Neural cell (in vitro differentiated cells): ENCODE results near the gene UBE2I. TPM values are rescaled to one million over a fixed set of nuclear protein-coding genes. Genes with fewer than 3 reads are reported as not detected.

Source experiments
- H2AFZ ChIP-seq: fragments of 200-600, 300-800 bp; sonication (generic), shearing (Covaris generic); 2 replicates; pipeline ENCODE4 v1.6.0; 2014; ENCODE audit warnings: low read depth, mild to moderate bottlenecking, antibody characterized with exemption, low read length, moderate library complexity
- H3F3A ChIP-seq: fragments of 200-600 bp; shearing (Covaris generic); 2 replicates; pipeline ENCODE4 v1.6.1; 2016; ENCODE audit warnings: mild to moderate bottlenecking, moderate library complexity, mixed read lengths, antibody characterized with exemption, low read length; ENCODE audit not compliant: insufficient read depth, poor library complexity, severe bottlenecking
- H3K27ac ChIP-seq: fragments of 200-600, 300-800 bp; sonication (generic), shearing (Covaris generic); 2 replicates; pipeline ENCODE4 v1.5.1; 2014; ENCODE audit warnings: mild to moderate bottlenecking, low read length, moderate library complexity
- H3K27me3 ChIP-seq: fragments of 300-800, 200-600 bp; sonication (generic), shearing (Covaris generic); 2 replicates; pipeline ENCODE4 v1.6.0; 2014; ENCODE audit warnings: mild to moderate bottlenecking, low read depth, low read length, moderate library complexity; ENCODE audit not compliant: insufficient read depth
- H3K36me3 ChIP-seq: fragments of 300-800, 200-600 bp; sonication (generic), shearing (Covaris generic); 2 replicates; pipeline ENCODE4 v1.5.1; 2014; ENCODE audit warnings: mild to moderate bottlenecking, antibody characterized with exemption, low read length, moderate library complexity; ENCODE audit not compliant: insufficient read depth
- H3K4me2 ChIP-seq: fragments of 300-800, 200-600 bp; sonication (generic), shearing (Covaris generic); 2 replicates; pipeline ENCODE4 v1.6.0; 2014; ENCODE audit warnings: mild to moderate bottlenecking, low read length
- H3K4me3 ChIP-seq: fragments of 300-800, 200-600 bp; sonication (generic), shearing (Covaris generic); 2 replicates; pipeline ENCODE4 v1.5.1; 2014; ENCODE audit warnings: mild to moderate bottlenecking, low read length, moderate library complexity
- H3K79me2 ChIP-seq: fragments of 200-600 bp; shearing (Covaris generic); replicated peaks from 2 replicates; pipeline ENCODE4 v1.6.0; 2014; ENCODE audit warnings: mild to moderate bottlenecking, low read length, moderate library complexity; ENCODE audit not compliant: insufficient read depth
- H3K9ac ChIP-seq: fragments of 300-800, 200-600 bp; sonication (generic), shearing (Covaris generic); 2 replicates; pipeline ENCODE4 v1.6.1; 2016; ENCODE audit warnings: mild to moderate bottlenecking, low read length, mixed read lengths
- H3K9me2 ChIP-seq: fragments of 200-600 bp; shearing (Covaris generic); 2 replicates; pipeline ENCODE4 v1.6.1; 2016; ENCODE audit warnings: mild to moderate bottlenecking, low read length, mixed read lengths; ENCODE audit not compliant: insufficient read depth
- H3K9me3 ChIP-seq: fragments of 200-600, 300-800 bp; sonication (generic), shearing (Covaris generic); 2 replicates; pipeline ENCODE4 v1.6.1; 2016; ENCODE audit warnings: mild to moderate bottlenecking, mixed run types, low read length, moderate library complexity, mixed read lengths
- H4K20me1 ChIP-seq: fragments of 200-600 bp; shearing (Covaris generic); 2 replicates; pipeline ENCODE4 v1.6.1; 2016; ENCODE audit warnings: mild to moderate bottlenecking, mixed run types; ENCODE audit not compliant: insufficient read depth
- CTCF ChIP-seq: fragments of 450-650 bp; IDR thresholded peaks from 2 replicates; pipeline ENCODE4 v1.5.1; 2014; ENCODE audit warnings: antibody characterized with exemption, mild to moderate bottlenecking, moderate library complexity; ENCODE audit not compliant: poor library complexity, severe bottlenecking
- EP300 ChIP-seq: fragments of 450-650 bp; conservative IDR thresholded peaks from 2 replicates; pipeline ENCODE4 v1.6.1; 2014; ENCODE audit warnings: antibody characterized with exemption, mild to moderate bottlenecking, moderate library complexity; ENCODE audit not compliant: poor library complexity, severe bottlenecking
- EZH2 ChIP-seq: fragments of 200-600, 300-800 bp; shearing (Covaris generic), sonication (generic); IDR thresholded peaks from 2 replicates; pipeline ENCODE4 v1.6.1; 2014; ENCODE audit warnings: antibody characterized with exemption, low read length, borderline replicate concordance, mild to moderate bottlenecking; ENCODE audit not compliant: insufficient read depth, poor library complexity, severe bottlenecking
- MXI1 ChIP-seq: fragments of 450-650 bp; conservative IDR thresholded peaks from 2 replicates; pipeline ENCODE4 v1.6.1; 2014; ENCODE audit warnings: antibody characterized with exemption, mild to moderate bottlenecking; ENCODE audit not compliant: poor library complexity, severe bottlenecking
- POLR2AphosphoS5 ChIP-seq: IDR thresholded peaks from 2 replicates; pipeline ENCODE4 v1.6.1; 2012
- RAD21 ChIP-seq: fragments of 450-650 bp; conservative IDR thresholded peaks from 2 replicates; pipeline ENCODE4 v1.6.1; 2014; ENCODE audit warnings: antibody characterized with exemption, mild to moderate bottlenecking, moderate library complexity
- REST ChIP-seq: IDR thresholded peaks from 2 replicates; pipeline ENCODE4 v1.6.1; 2012; ENCODE audit warnings: borderline replicate concordance
- SMC3 ChIP-seq: fragments of 450-650 bp; conservative IDR thresholded peaks from 2 replicates; pipeline ENCODE4 v1.6.1; 2014; ENCODE audit warnings: antibody characterized with exemption, mild to moderate bottlenecking, moderate library complexity; ENCODE audit not compliant: poor library complexity
- TAF1 ChIP-seq: IDR thresholded peaks from 2 replicates; pipeline ENCODE4 v1.6.1; 2012; ENCODE audit warnings: low read depth
- polyA plus RNA-seq: library from polyadenylated mRNA; depleted of rRNA; stranded (reverse); fragments of >200 nt; gene quantifications from 2 replicates; pipeline ENCODE4 v1.2.3, GENCODE V29; 2014

Gene UBE2I
- polyA plus RNA-seq, 1 donor from 2014 or later = 111 TPM

- H3K9me2 ChIP-seq = no peaks in the 10 kb centered on the region
- H3K27ac ChIP-seq = no peak overlapping the region
- H3K36me3 ChIP-seq = no peaks in the 10 kb centered on the region
- H3K9ac ChIP-seq = no peak overlapping the region
- peaks cover 15% of the 10 kb centered on the region for H3K79me2 ChIP-seq
- H3F3A ChIP-seq = no peaks in the 10 kb centered on the region
- peaks cover 8% of the 10 kb centered on the region for H4K20me1 ChIP-seq
- H2AFZ ChIP-seq = no peak overlapping the region
- TF ChIP-seq SMC3 = no peak
- no peak for TF ChIP-seq EP300
- H3K27me3 ChIP-seq = no peaks in the 10 kb centered on the region
- no peaks in the 10 kb centered on the region for H3K9me3 ChIP-seq
- no peak overlapping the region for H3K4me3 ChIP-seq
- H3K4me2 ChIP-seq = no peak overlapping the region
Observed at GRCh38 chr16:1320658-1321240, 11.3 kb downstream of the UBE2I start.

- Histone ChIP-seq H3K79me2 (peaks cover 5% of the 10 kb centered on the region), H2AFZ (no peak overlapping the region), H3K27me3 (no peaks in the 10 kb centered on the region), H3K4me3 (no peak overlapping the region), H3F3A (no peaks in the 10 kb centered on the region), H3K4me2 (no peak overlapping the region), H3K36me3 (no peaks in the 10 kb centered on the region), H3K9me3 (no peaks in the 10 kb centered on the region), H3K27ac (no peak overlapping the region), H3K9ac (no peak overlapping the region), H3K9me2 (no peaks in the 10 kb centered on the region), H4K20me1 (no peaks in the 10 kb centered on the region)
- TF ChIP-seq EZH2 = no peak
- TF ChIP-seq SMC3 = no peak
- no peak for TF ChIP-seq TAF1
- no peak for TF ChIP-seq POLR2AphosphoS5
- no peak for TF ChIP-seq MXI1
- no peak for TF ChIP-seq CTCF
- TF ChIP-seq EP300 = no peak
- TF ChIP-seq REST = no peak
- TF ChIP-seq RAD21 = no peak
Observed at GRCh38 chr16:1322407-1322806, 13.0 kb downstream of the UBE2I start.
